Stimulated activated CD4-positive, alpha-beta T cell treated with anti-CD3 and anti-CD28 coated beads, TNF-alpha, amount 100 ng/mL, for 24 hours (primary cell): ENCODE results near the gene PIGV.
"Not testable (repeated sequence)": the region's sequence is repeated elsewhere in the genome, so short reads cannot be mapped to it uniquely, and the experiment has no call there.

Experiments
- DNase-seq, 3 experiments: peaks; one replicate each; pipeline ENCODE4 v3.0.0-alpha.2; 2020; ENCODE audit warnings: low read depth in 3 of 3

Gene PIGV

DNA sequence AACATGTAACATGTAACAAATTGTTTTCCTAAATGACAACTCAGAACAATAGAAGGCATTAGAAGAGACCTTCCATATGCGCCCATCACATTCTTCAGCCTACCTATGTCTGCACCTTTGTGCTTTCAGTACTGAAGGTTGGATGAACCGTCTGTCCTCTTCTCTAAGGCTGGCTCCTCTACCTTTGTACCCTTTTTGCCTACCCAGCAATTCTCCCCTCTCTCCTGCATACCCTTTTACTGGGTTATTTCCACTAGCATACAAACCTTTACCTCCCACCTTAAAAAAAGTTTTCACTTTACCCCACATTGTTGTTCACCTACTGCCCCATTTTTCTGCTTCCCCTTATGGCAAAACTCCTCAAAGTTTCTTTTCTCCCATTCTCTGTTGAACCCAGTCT, 5.2 kb downstream of the PIGV start:
- no peak for DNase-seq

DNA sequence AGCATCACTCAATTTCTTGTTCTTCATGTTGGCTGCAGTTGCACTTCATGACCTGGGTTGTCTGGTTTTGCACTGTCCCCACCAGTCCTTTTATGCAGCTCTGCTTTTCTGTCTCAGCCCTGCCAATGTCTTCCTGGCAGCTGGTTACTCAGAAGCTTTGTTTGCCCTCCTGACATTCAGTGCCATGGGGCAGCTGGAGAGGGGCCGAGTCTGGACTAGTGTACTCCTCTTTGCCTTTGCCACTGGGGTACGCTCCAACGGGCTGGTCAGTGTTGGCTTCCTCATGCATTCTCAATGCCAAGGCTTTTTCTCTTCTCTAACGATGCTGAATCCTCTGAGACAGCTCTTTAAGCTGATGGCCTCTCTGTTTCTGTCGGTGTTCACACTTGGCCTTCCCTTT, 6.6 kb downstream of the PIGV start:
- no peak for DNase-seq

DNA sequence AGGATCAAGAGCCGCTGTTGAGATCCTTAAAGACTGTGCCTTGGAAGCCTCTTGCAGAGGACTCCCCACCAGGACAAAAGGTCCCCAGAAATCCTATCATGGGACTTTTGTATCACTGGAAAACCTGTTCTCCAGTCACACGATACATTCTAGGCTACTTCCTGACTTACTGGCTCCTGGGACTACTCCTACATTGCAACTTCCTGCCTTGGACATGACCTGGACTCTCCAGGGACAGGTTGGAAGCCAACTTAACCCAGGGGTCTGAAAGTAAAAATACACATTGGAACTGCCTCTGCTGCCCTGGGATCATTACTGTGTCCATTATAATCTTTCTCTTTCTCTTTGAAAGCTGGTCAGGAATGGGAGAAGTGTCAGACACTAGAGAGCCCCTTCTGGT, 9.9 kb downstream of the PIGV start:
- no peak for DNase-seq

DNA sequence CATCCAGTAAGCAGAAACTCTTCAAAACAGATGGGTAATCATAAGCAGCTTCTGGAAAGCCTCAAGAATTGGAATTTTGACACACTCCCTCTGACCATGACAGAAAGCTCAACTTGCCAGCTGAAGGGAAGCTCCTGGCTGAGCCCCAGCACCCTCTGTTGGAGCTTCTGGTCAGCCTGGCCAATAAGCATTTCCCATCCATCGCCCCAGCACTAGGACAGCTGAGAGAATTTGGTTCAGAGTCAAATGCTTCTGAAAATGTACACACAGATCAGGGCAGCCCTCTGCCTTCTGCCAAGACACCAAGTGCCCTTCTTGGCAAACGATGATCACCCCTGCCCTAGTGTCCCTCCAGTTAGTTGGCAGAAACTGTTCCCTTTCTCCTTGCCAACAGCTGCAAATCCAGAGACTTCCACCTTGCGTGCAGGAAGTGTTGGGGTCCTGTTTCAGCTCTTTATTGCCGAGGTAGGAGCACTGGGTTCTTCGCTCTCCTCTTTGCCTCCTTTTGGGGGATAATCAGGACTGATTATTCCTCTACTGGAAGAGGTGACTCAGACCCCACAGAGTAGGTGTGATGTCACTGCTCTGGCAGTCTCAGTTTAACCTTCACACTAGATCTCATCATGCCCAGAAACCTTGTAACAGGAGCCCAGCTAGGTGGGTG, 11.9 kb downstream of the PIGV start:
- DNase-seq = no peak

DNA sequence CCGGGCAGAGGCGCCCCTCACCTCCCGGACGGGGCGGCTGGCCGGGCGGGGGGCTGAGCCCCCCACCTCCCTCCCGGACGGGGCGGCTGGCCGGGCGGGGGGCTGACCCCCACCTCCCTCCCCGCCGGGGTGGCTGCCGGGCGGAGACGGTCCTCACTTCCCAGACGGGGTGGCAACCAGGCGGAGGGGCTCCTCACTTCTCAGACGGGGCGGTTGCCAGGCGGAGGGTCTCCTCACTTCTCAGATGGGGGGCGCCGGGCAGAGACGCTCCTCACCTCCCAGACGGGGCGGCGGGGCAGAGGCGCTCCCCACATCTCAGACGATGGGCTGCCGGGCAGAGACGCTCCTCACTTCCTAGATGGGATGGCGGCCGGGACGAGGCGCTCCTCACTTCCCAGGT, 16.2 kb downstream of the PIGV start:
- not testable (repeated sequence) for DNase-seq

DNA sequence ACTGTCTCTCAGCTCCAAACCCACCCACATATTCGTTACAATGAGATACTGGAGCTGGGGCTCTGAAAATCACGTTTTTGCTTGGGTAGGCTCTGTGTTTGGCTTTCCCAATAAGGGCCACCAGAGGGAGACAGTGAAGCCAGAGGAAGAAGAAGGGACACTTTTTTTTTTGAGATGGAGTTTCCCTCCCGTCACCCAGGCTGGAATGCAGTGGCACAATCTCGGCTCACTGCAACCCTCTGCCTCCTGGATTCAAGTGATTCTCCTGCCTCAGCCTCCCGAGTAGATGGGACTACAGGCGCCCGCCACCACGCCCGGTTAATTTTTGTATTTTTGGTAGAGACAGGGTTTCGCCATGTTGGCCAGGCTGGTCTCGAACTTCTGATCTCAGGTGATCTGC, 22.4 kb downstream of the PIGV start:
- DNase-seq = peak in 2 of 3 experiments; percentile 59 to 70

DNA sequence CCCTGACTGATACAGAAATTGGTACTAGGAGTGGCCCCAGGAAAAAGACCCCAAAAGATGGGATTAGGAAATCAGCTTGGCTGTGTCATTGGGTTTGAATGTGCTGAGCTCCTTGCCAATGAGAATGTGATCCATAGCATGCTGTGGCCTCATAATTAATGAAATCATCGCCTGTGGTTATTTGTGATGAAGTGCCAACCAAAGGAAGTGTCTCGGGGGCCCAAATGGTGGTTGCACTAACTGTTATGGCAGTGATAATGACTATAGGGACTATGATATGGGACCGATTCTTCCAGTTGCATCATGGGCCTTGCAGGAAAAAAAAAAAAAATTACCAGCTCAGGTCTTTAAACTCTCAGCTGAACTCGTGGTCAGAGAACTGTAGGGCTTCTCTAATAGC, 23.3 kb downstream of the PIGV start:
- DNase-seq = no peak

DNA sequence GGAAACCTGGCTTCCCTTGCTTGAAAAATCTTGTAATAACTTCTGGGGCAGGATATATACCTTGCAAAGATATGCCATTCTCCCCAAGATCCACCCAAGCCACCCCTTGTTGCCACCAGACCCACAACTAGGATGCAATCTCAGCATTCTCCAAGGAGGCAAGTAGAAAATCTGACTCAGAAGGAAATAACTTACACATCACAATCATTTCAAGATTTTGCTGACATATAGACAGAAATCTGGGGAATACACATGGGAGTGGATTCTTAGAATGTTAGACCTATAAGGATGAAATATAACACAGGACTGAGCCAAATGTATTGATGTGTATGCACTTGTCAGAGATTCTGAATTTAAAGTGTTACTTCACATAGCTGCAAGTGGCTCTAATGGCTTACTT, 24.0 kb downstream of the PIGV start:
- DNase-seq = no peak

DNA sequence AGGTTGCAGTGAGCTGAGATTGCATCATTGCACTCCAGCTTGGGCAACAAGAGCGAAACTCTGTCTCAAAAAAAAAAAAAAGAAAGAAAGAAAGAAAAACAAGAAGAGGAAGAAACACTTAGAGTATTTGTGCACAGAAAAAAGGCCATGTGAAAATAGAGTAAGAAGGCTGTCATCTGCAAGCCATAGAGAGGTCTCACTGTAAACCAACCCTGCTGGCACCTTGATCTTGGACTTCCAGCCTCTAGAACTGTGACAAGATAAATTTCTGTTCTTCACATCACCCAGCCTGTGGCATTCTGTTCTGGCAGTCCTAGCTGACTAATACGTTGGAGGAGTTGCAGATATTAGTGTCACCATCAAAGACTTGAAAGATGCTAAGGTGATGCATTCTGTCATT, 26.6 kb downstream of the PIGV start:
- DNase-seq = no peak

DNA sequence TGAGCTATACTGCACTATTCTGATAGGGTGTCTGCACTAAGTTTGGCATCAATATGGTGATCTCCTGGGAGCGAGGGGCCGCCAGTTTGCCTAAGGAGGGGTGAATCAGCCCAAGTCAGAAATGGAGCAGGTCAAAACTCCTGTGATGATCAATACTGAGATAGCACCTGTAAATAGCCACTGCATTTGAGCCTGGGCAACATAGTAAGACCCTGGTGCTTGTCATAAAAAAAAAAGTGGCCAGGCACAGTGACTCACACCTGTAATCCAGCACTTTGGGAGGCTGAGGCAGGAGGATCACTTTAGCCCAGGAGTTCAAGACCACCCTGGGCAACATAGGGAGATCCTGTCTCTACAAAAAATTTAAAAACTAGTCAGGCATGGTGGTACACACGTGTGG, 27.1 kb downstream of the PIGV start:
- no peak for DNase-seq

DNA sequence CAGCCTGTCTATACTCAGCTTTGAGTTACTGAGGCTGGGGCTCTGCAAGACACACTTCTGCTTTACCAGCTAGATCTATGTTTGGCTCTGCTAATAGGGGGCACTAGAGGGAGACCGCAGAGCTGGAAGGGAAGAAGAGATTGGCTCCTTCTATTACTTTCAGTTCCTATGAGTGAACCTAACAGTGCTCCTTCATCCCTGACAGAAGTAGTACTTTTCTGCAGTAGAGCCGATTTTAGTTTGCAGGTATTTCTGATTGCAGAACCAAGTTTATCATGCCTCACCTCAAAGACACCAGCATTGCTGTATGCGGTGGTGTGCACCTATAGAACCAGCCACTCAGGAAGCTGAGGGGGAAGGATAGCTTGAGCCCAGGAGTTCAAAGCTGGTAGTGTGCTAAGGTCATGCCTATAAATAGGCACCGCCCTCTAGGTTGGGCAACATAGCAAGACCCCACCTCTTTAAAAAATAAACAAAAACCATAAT, 33.1 kb downstream of the PIGV start:
- no peak for DNase-seq

DNA sequence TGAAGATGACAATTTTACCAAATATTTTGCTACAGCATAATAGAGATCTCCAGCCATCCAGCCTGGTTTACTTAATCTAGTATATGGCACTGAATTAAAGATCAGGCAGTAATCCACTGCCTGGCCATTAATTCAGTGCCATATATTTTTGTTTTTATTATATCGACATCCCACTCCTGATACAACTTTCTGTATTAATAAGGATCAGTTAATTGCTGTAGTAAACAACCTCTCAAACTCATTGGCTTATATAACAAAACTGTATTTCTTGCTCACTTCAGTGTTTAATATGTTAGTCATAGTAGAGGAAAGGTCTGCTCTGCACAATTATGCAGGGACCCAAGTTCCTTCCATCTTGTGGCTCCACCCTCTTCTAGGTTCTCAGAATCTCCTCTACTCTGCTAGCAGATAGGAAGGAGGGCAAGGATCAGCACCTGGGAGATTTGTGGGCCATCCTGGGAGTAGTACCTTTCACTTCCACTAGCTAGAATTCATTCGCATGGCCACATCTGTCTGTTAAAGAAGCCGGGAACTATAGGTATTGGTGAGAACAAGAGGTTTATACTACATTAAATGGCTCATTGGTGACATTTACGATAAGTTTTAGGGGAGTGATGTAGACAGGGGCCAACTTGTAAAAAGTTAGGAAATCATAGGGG, 35.1 kb downstream of the PIGV start:
- no peak for DNase-seq

DNA sequence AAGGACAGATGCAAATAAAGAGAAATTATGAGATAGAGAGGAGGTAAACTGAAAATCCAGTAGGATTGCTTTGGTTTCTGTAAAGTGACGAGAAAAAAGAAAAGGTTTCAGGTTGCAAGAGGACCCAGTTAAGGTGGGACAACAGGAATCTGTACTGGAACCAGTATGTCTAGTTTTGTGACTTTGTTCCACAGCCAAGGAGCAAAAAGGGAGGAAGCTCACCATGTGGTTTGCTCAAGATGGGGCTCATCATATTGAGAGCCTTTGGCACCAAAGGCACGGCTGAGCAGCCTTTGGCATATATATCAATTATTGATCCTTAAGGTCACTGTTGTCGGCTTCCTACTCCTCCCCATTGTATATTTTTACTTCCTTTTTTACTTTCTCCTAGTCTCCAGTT, 37.0 kb downstream of the PIGV start:
- no peak for DNase-seq

DNA sequence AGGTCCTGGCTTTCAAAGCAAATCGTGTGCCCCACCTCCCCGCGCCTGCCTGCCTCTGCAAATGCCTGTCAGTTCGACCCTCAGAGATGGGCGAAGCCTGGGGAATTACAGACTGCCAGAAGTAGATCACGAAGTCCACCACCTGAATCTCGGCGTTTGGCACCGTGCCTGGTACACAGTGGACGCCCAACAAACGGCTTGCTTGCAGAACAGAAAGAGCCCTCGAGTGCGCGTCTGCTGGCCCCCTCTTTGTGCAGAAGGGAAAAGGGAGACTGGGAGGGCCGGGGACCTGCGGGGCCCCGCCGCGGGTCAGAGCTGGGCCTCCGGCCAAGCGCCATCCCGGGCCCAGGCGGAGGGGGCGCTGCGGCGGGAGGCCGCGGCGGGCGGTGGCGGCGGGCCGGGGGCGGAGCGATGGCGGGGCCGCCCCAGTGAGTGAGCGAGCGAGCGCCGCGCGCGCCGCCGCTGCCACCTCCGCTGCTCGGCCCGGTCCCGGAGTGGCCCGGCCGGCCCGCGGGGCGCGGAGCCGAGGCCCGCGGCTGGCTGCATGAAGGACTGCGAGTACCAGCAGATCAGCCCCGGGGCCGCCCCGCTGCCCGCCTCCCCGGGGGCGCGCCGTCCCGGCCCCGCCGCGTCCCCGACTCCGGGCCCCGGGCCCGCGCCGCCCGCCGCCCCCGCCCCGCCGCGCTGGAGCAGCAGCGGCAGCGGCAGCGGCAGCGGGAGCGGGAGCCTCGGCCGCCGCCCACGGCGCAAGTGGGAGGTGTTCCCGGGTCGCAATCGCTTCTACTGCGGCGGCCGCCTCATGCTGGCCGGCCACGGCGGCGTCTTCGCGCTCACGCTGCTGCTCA, 38.7 kb downstream of the PIGV start, which contains the start of gene ZDHHC18:
Gene ZDHHC18, plus strand, starts transcription at position 428 of the 845 bp plus-strand sequence. Its CDS starts 117 bp downstream, at position 545.
- peak; percentile 46 to 65 (median 49) for DNase-seq

DNA sequence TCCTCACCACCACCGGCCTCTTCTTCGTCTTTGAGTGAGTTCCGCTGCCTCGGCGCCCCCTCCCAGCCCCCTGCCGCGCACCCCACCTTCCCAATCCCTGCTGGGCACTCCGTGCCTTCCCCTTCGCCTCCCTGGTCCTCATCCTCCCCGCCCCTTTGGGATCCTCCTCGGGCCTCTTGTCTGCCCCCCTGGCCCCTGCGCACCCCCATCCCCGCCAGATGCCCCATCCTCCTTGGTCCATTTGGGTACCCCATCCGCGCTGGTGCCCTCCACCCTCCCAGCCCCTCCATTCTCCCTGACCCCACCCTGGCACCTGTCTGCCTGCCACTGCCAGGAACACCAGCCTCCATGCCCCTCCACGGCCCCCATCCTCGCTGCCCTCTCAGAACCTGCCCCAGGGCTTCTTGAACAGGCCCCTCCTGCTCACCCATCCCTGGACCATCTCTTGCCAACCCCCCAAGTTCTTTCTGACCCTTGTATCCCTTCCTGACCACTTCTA, 39.4 kb downstream of the PIGV start:
- DNase-seq = no peak

DNA sequence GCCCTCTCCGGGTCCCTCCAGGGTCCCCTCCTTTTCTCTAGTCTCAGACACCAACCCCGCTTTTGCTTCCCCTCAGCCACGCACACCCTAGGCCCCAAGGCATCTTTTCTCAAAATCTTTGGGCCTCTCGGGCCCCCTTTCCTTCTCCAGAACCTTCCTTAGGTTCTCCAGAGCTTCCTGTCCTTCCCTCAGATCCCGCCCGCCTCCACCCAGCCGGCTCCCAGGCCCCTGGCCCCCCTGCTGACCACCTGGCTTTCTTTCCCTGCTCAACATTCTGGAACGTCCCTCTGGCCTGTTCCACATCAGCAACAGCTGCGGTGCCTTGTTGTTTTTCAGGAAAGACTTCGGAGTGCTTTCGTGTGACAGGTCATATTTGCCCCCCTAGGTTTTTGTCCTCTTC, 39.9 kb downstream of the PIGV start:
- no peak for DNase-seq

DNA sequence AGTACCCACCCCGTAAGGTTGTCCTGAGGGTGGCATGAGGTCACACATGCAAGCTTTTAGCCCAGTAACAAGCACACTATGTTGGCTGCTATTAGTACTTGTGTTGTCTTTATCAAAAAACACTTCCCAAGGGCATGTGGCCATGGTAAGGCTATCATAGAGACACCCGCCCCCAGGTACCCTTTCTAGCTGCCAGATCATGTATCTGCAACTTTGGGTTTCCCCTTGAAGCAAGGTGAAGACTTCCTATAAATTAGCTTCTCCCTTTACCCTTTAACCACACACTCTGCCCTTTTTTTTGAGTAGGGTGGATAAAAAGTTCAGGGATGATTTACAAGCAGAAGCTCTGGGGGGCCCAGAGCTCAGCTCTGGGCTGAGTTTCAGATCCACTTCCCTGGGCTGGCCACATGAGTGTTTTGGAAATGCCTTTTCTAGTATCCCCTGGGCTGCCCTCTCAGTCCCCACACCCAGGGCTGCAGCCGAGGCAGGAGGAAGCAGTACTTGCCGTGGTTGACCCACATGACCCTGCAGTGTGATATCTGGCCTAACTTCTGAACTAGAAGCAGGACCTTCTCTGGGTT, 40.8 kb downstream of the PIGV start:
- DNase-seq = no peak

DNA sequence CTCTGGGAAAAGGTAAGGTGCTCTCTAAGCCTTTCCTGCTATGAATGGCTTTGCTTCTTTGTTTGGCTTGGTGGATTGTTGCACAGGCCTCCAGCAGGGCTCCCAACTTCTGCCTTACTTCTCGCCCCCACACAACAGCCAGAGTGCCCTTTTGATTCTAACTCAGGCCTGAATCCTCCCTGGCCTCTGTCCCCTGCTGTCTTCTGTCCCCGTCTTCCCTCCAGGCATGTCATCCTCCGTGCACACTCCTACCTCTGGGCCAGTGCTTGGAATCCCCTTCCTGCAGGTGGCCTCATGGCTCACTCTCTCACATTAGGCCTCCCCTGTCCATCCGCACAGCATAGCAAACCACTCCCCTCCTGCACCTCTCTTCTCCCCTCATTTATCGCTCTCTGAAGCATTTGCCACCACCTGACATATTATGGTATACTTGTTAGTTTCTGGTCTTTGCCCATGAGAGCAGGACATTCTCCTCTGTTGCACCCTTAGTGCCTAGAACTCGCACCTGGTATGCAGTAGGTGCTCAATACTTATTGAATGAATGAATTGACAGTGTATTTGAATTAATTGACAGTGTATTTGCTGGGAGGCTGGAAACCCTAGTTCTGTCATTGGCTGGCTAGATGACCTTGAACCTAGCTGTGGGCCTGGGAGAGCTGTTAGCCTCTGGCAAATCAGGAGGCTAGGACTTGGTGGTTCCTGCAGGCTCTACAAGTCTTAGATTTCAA, 41.6 kb downstream of the PIGV start:
- no peak for DNase-seq

DNA sequence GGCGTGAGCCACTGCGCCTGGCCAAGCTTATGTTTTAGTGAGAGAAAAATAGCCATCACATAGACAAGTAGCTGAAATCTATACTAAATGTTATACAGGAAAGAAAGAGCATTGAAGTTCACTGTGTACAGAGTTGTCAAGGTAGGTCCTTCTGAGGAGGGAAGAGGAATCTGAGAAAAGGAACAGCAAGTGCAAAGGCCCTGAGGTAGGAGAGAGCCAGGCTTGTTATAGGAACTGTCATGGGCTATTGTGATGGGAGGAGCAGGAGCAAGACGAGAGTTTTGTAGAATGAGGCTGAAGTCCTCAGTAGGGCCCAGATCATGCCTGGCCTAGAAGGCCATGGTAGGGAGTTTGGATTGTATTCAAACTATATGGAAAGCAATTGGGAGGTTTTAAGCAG, 43.3 kb downstream of the PIGV start:
- no peak for DNase-seq

DNA sequence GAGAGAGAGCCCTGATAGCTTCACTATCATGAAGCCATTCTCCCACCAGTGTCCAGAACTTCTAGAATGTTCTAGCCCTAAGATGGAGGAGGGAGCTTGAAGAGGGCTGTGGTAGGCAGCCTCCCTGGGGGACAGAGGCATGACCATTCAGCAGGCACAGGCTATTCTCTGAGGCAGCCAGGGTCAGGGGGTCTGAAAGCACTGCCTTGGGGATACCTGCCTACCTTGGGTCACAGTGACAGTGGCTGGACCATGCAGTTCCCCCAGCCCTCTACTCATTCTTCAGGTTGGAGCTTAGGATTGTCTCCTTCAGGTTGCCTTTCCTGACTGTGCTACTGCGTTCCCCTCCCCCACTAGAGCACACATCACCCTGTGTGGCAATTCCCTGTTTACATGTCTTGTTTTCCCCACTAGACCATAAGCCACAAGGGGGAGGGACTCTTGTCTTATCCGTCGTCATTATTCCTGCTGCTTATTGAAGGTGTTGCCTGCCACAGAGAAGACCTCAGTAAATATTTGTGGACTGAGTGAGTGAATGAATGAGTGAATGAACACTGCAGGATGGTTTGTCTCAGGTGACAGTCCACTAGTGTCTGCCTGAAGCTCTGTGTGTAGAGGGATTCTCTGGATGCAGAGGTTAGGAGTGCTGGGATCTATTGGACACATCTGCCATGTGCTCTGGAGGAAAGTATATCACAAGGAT, 43.9 kb downstream of the PIGV start:
- DNase-seq = no peak
